ENCODE data around the gene ZNF540. TPM values are rescaled to one million over a fixed set of nuclear protein-coding genes. Genes with fewer than 3 reads are reported as not detected.

ZNF540 gene
- total and polyA plus RNA-seq, 9 of the 15 experiments (the other 6 are each of a cell fraction or from before 2014, with no cell fraction given), result 0.20 to 0.95 (median 0.44) TPM

DNA sequence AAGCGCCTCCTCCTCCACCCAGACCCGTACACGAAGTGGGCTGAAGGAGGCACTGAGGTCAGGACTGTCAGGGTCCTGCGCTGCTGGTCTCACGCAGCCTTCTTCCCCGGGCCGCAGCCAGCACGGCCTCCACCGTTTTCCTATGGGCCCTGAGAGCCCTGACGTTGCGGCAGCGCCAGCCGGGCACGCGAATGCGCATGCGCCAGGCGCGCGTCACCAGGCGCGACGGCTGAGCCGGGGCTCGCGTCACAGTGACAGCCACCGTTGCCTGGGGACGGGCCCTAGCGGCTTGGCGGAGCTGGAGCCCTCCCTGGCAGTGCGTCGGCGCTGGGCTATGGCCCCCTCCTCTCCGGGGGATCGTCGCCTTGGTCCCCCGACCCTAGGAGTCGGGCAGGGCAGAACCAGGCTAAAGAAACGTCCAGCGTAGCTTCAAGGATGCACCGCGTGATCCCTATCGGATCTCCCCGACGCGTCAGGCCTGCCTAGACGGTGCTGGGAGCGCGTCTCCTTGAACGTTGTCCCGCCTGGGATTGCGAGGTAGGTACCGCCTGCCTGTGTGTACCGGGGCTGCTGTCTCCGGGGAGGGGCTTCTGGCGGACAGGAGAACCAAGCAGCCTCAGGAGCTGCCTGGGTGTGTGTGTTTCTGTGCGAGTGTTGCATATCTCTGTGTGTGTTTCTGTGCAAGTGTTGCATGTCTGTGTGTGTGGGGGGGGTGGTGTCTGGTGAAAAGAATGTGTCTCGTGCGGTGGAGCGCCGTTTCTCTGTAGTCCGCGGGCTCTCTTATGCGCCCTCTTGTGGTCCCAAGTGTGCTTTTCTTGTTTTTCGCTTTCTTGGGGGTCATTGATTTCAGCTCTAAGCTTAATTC, 43.3 kb upstream of the ZNF540 start:
- Histone ChIP-seq H3K9me3 (replicated peaks; ENCODE audit: control insufficient read depth, insufficient read depth, low read depth, low read length) (peaks cover 2% of the 10 kb centered on the region), H3K4me3 (peak overlapping the region; percentile 57), H3K4me2 (ENCODE audit: insufficient read depth, low read length) (peak overlapping the region; percentile 76), H3K27ac (ENCODE audit: extremely low read depth, low read depth, low read length) (peak overlapping the region; percentile 46; the same call in 1 of the 3 replicates), H3K36me3 (ENCODE audit: control insufficient read depth, insufficient read depth, low read length) (no peaks in the 10 kb centered on the region), H3K27me3 (ENCODE audit: control insufficient read depth in 2 of 2, insufficient read depth in 2 of 2, low read length in 2 of 2) (no peaks in the 10 kb centered on the region), H3K9ac (ENCODE audit: insufficient read depth in 1 of 2, low read depth in 2 of 2, low read length in 2 of 2) (peak overlapping the region; percentile 57 to 78; a peak in 3 of 4 replicates), H3K9me1 (ENCODE audit: control insufficient read depth, insufficient read depth, low read length) (no peaks in the 10 kb centered on the region), H3K4me1 (replicated peaks in 1 of 2; ENCODE audit: control insufficient read depth in 2 of 2, insufficient read depth in 2 of 2, low read length in 2 of 2) (peaks cover 0 to 7% of the 10 kb centered on the region in 2 experiments; a peak in 2 of 5 replicates), H2AFZ (ENCODE audit: low read depth, low read length) (peak overlapping the region; percentile 85), H3K79me2 (ENCODE audit: control insufficient read depth, insufficient read depth, low read length) (no peaks in the 10 kb centered on the region), H4K20me1 (replicated peaks; ENCODE audit: control insufficient read depth, insufficient read depth, low read length) (no peaks in the 10 kb centered on the region)
- FAIRE-seq (no peak), DNase-seq (ENCODE audit: extremely low read depth in 1 of 4, low spot score in 3 of 4) (peak; percentile 62 to 64 (median 63)), ATAC-seq (peak; percentile 81)
- in situ Hi-C loops (cut with MboI) (no loop called here), intact Hi-C loops (cut with micrococcal nuclease) (no loop called here)
- ChIA-PET POLR2A (interaction anchor here (0.6 to 1.1 kb wide), 2 partner anchors 16 to 585 kb away, joined by 3 read pairs; no protein-coding TSS in a partner anchor), CTCF (ENCODE audit: low intra/inter-chr PET ratio) (no interaction called here)
- WGBS (ENCODE audit: insufficient coverage, low coverage, missing lambda C conversion rate), result 20% methylated on average over 43 of the region's 65 CpGs
- BruUV-seq (replicated peaks), result no TSS peak
- TF ChIP-seq, protein P1, sequence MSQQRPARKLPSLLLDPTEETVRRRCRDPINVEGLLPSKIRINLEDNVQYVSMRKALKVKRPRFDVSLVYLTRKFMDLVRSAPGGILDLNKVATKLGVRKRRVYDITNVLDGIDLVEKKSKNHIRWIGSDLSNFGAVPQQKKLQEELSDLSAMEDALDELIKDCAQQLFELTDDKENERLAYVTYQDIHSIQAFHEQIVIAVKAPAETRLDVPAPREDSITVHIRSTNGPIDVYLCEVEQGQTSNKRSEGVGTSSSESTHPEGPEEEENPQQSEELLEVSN (IDR thresholded peaks at IDR 0.05; ENCODE audit: borderline replicate concordance in 1 of 2, extremely low read depth in 1 of 2, insufficient read depth in 1 of 2, insufficient read length in 1 of 2, low read depth in 1 of 2, low read length in 1 of 2, poor library complexity in 1 of 2, severe bottlenecking in 1 of 2), result peak in 1 of 2 experiments; percentile 44
- peak; percentile 93 for TF ChIP-seq CREB1 (IDR thresholded peaks at IDR 0.05)
- peak; percentile 97 for TF ChIP-seq CREB1 (CRISPR knock-in tag; IDR thresholded peaks at IDR 0.05)
- TF ChIP-seq NRF1 (conservative IDR thresholded peaks at IDR 0.05 in 1 of 2, IDR thresholded peaks at IDR 0.05 in 1 of 2), result peak; percentile 88 to 91
- TF ChIP-seq RBBP5 (IDR thresholded peaks at IDR 0.05; ENCODE audit: borderline replicate concordance, insufficient read depth, low read length, poor library complexity, severe bottlenecking), result peak; percentile 31
- peak; percentile 53; the same call in 1 of the 2 replicates for TF ChIP-seq PHF8 (IDR thresholded peaks at IDR 0.05; ENCODE audit: borderline replicate concordance, low read length)
- TF ChIP-seq POLR2G (IDR thresholded peaks at IDR 0.05; ENCODE audit: low read depth, low read length), result peak; percentile 64
- 0 out of 2 replicates have a peak, but pooled peaks have one; percentile 40 for TF ChIP-seq CXXC5 (CRISPR knock-in tag; IDR thresholded peaks at IDR 0.05)
- TF ChIP-seq EHMT2 (IDR thresholded peaks at IDR 0.05), result peak; percentile 31; the same call in 1 of the 2 replicates
- TF ChIP-seq, protein P2, sequence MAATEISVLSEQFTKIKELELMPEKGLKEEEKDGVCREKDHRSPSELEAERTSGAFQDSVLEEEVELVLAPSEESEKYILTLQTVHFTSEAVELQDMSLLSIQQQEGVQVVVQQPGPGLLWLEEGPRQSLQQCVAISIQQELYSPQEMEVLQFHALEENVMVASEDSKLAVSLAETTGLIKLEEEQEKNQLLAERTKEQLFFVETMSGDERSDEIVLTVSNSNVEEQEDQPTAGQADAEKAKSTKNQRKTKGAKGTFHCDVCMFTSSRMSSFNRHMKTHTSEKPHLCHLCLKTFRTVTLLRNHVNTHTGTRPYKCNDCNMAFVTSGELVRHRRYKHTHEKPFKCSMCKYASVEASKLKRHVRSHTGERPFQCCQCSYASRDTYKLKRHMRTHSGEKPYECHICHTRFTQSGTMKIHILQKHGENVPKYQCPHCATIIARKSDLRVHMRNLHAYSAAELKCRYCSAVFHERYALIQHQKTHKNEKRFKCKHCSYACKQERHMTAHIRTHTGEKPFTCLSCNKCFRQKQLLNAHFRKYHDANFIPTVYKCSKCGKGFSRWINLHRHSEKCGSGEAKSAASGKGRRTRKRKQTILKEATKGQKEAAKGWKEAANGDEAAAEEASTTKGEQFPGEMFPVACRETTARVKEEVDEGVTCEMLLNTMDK (IDR thresholded peaks at IDR 0.05; ENCODE audit: borderline replicate concordance, insufficient read depth, low read depth, low read length, poor library complexity, severe bottlenecking), result peak; percentile 4
- peak; percentile 74 for TF ChIP-seq RFX1 (IDR thresholded peaks at IDR 0.05)
- TF ChIP-seq MEIS2 (IDR thresholded peaks at IDR 0.05; ENCODE audit: partially characterized antibody), result peak; percentile 42
- TF ChIP-seq HCFC1 (IDR thresholded peaks at IDR 0.05; ENCODE audit: low read depth, low read length), result peak; percentile 63
- TF ChIP-seq, protein P3, sequence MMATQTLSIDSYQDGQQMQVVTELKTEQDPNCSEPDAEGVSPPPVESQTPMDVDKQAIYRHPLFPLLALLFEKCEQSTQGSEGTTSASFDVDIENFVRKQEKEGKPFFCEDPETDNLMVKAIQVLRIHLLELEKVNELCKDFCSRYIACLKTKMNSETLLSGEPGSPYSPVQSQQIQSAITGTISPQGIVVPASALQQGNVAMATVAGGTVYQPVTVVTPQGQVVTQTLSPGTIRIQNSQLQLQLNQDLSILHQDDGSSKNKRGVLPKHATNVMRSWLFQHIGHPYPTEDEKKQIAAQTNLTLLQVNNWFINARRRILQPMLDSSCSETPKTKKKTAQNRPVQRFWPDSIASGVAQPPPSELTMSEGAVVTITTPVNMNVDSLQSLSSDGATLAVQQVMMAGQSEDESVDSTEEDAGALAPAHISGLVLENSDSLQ (IDR thresholded peaks at IDR 0.05), result peak; percentile 78
- no peak for TF ChIP-seq TFAM (CRISPR knock-in tag; conservative IDR thresholded peaks at IDR 0.05)
- TF ChIP-seq L3MBTL2 (IDR thresholded peaks at IDR 0.05), result peak; percentile 39; the same call in 1 of the 2 replicates

All from K562 (cell line).